Subcutaneous abdominal adipose tissue (tissue), 5 donors: Measurements from ENCODE around the gene TRIM68.
A peak's percentile ranks its signal among the peaks of the same experiment; 100 is the strongest.

Experiments
- H3K27ac ChIP-seq: one replicate; pipeline ENCODE4 v1.7.0; 2013; ENCODE audit warnings: low read depth, mild to moderate bottlenecking, inconsistent platforms, low read length, moderate library complexity
- H3K27me3 ChIP-seq, 5 donors: one replicate each; pipeline ENCODE4 v1.7.0; 2013; ENCODE audit warnings: low read length in 5 of 5, inconsistent platforms in 1 of 5; ENCODE audit not compliant: control insufficient read depth in 5 of 5, insufficient read depth in 4 of 5
- H3K36me3 ChIP-seq, 5 donors: one replicate each; pipeline ENCODE4 v1.7.0; 2013; ENCODE audit warnings: low read length in 5 of 5; ENCODE audit not compliant: control insufficient read depth in 5 of 5, insufficient read depth in 5 of 5
- H3K4me1 ChIP-seq, 5 donors: one replicate each; pipeline ENCODE4 v1.7.0; 2013; ENCODE audit warnings: low read length in 5 of 5, mild to moderate bottlenecking in 3 of 5, moderate library complexity in 1 of 5; ENCODE audit not compliant: control insufficient read depth in 5 of 5, insufficient read depth in 5 of 5
- H3K4me3 ChIP-seq, 5 donors: one replicate each; pipeline ENCODE4 v1.7.0; 2013; ENCODE audit warnings: low read length in 5 of 5, low read depth in 1 of 5
- H3K9ac ChIP-seq, 5 donors: one replicate each; pipeline ENCODE4 v1.7.0; 2013; ENCODE audit warnings: low read length in 5 of 5, mild to moderate bottlenecking in 4 of 5, moderate library complexity in 3 of 5
- H3K9me3 ChIP-seq, 5 donors: one replicate each; pipeline ENCODE4 v1.7.0; 2013; ENCODE audit warnings: low read length in 5 of 5; ENCODE audit not compliant: control insufficient read depth in 5 of 5
- donor health status: healthy.
- donor health status: healthy.
- donor health status: healthy.
- donor health status: healthy.
- donor health status: healthy.

Gene TRIM68

GRCh38 chr11:4569075-4569474, 39.0 kb downstream of the TRIM68 start:
- Histone ChIP-seq H3K9ac (no peak overlapping the region), H3K4me3 (no peak overlapping the region), H3K4me1 (peaks cover 0 to 18% (median 0%) of the 10 kb centered on the region in 5 donors), H3K27me3 (no peaks in the 10 kb centered on the region), H3K36me3 (no peaks in the 10 kb centered on the region), H3K27ac (no peak overlapping the region), H3K9me3 (peaks cover 0 to 3% (median 0%) of the 10 kb centered on the region in 5 donors)

- Histone ChIP-seq H3K4me3 (no peak overlapping the region), H3K9ac (no peak overlapping the region), H3K36me3 (no peaks in the 10 kb centered on the region), H3K27me3 (no peaks in the 10 kb centered on the region), H3K9me3 (peaks cover 0 to 6% (median 0%) of the 10 kb centered on the region in 5 donors), H3K27ac (peak overlapping the region; percentile 75), H3K4me1 (peaks cover 0 to 18% (median 0%) of the 10 kb centered on the region in 5 donors)
Measured at GRCh38 chr11:4565371-4565770, 42.7 kb downstream of the TRIM68 start.

- Histone ChIP-seq H3K4me1 (peaks cover 0 to 3% (median 0%) of the 10 kb centered on the region in 5 donors), H3K27ac (no peak overlapping the region)
Measured at GRCh38 chr11:4560467-4560866, 47.6 kb downstream of the TRIM68 start.

GRCh38 chr11:4559527-4560440, 48.2 kb downstream of the TRIM68 start:
- H3K27me3 ChIP-seq, result no peaks in the 10 kb centered on the region
- H3K9ac ChIP-seq, result no peak overlapping the region
- H3K4me3 ChIP-seq, result no peak overlapping the region
- no peaks in the 10 kb centered on the region for H3K4me1 ChIP-seq
- H3K36me3 ChIP-seq, result no peaks in the 10 kb centered on the region
- peaks cover 0 to 6% (median 0%) of the 10 kb centered on the region in 5 donors for H3K9me3 ChIP-seq
- no peak overlapping the region for H3K27ac ChIP-seq

More at GRCh38 chr11:4560467-4560866, 47.6 kb downstream of the TRIM68 start:
- Histone ChIP-seq H3K9ac (no peak overlapping the region), H3K27me3 (no peaks in the 10 kb centered on the region), H3K4me3 (no peak overlapping the region), H3K9me3 (peaks cover 0 to 6% (median 0%) of the 10 kb centered on the region in 5 donors), H3K36me3 (no peaks in the 10 kb centered on the region)

GRCh38 chr11:4551346-4551979, 56.6 kb downstream of the TRIM68 start:
- no peaks in the 10 kb centered on the region for H3K36me3 ChIP-seq
- no peak overlapping the region for H3K4me3 ChIP-seq
- no peak overlapping the region for H3K9ac ChIP-seq
- H3K27ac ChIP-seq, result no peak overlapping the region
- no peaks in the 10 kb centered on the region for H3K27me3 ChIP-seq
- no peaks in the 10 kb centered on the region for H3K4me1 ChIP-seq
- H3K9me3 ChIP-seq, result peaks cover 0 to 18% (median 7%) of the 10 kb centered on the region in 5 donors
